Stimulated activated CD4-positive, alpha-beta T cell treated with anti-CD3 and anti-CD28 coated beads, Interleukin-2, amount 100 ng/mL, for 4 hours (primary cell): ENCODE measurements around the gene AIFM2.
"Not testable (repeated sequence)": the region's sequence is repeated elsewhere in the genome, so short reads cannot be mapped to it uniquely, and the experiment has no call there.

Experiments
- DNase-seq: peaks from one replicate; pipeline ENCODE4 v3.0.0-alpha.2; 2020; ENCODE audit warnings: low read depth

The AIFM2 gene

GRCh38 chr10:70145666-70146488, 13.3 kb upstream of the AIFM2 start:
- peak; percentile 59 for DNase-seq

GRCh38 chr10:70145166-70145665, 12.6 kb upstream of the AIFM2 start:
- no peak for DNase-seq

- DNase-seq, result no peak
Observed at GRCh38 chr10:70144372-70145110, 11.9 kb upstream of the AIFM2 start.

- DNase-seq, result no peak
Observed at GRCh38 chr10:70142555-70142954, 9.9 kb upstream of the AIFM2 start.

GRCh38 chr10:70140297-70140696, 7.7 kb upstream of the AIFM2 start:
- no peak for DNase-seq

- no peak for DNase-seq
Observed at GRCh38 chr10:70139997-70140250, 7.3 kb upstream of the AIFM2 start.

GRCh38 chr10:70139151-70139996, 6.7 kb upstream of the AIFM2 start:
- no peak for DNase-seq

- no peak for DNase-seq
Observed at GRCh38 chr10:70137927-70138883, 5.6 kb upstream of the AIFM2 start.

- no peak for DNase-seq
Observed at GRCh38 chr10:70137135-70137534, 4.5 kb upstream of the AIFM2 start.

GRCh38 chr10:70135684-70136083, 3.1 kb upstream of the AIFM2 start:
- no peak for DNase-seq

- no peak for DNase-seq
Observed at GRCh38 chr10:70135046-70135445, 2.4 kb upstream of the AIFM2 start.

GRCh38 chr10:70131560-70131937, 1.1 kb downstream of the AIFM2 start:
- no peak for DNase-seq

- DNase-seq, result no peak
Observed at GRCh38 chr10:70130878-70131559, 1.6 kb downstream of the AIFM2 start.

GRCh38 chr10:70126700-70127395, 5.8 kb downstream of the AIFM2 start:
- DNase-seq, result no peak

- DNase-seq, result no peak
Observed at GRCh38 chr10:70125918-70126552, 6.6 kb downstream of the AIFM2 start.

- no peak for DNase-seq
Observed at GRCh38 chr10:70124918-70125317, 7.7 kb downstream of the AIFM2 start.

GRCh38 chr10:70124415-70124814, 8.2 kb downstream of the AIFM2 start:
- DNase-seq, result no peak

- DNase-seq, result no peak
Observed at GRCh38 chr10:70123817-70124216, 8.8 kb downstream of the AIFM2 start.

GRCh38 chr10:70123166-70123565, 9.5 kb downstream of the AIFM2 start:
- not testable (repeated sequence) for DNase-seq

- DNase-seq, result no peak
Observed at GRCh38 chr10:70122742-70123141, 9.9 kb downstream of the AIFM2 start.
